ENCODE measurements around the gene RAPGEF3.

Gene RAPGEF3

GRCh38 chr12:47785887-47786661 lies 27.4 kb upstream of the RAPGEF3 start:
- no peak overlapping the region for H2AFZ ChIP-seq (ENCODE audit: insufficient read depth, low read length, poor library complexity)
- H3K4me2 ChIP-seq (ENCODE audit: low read length), result no peak overlapping the region
- no peak overlapping the region for H2BK120ac ChIP-seq (ENCODE audit: insufficient read depth, low read length, poor library complexity)
- H3K36me3 ChIP-seq (ENCODE audit: control insufficient read depth in 1 of 2, insufficient read depth in 2 of 2, low read length in 2 of 2), result peaks cover 88 to 94% of the 10 kb centered on the region in 2 experiments
- H3K79me2 ChIP-seq (ENCODE audit: control insufficient read depth, insufficient read depth, low read length, poor library complexity), result no peaks in the 10 kb centered on the region
- no peak for DNase-seq
- no peak overlapping the region for H3K14ac ChIP-seq (ENCODE audit: low read length)
- no peaks in the 10 kb centered on the region for H3K9me3 ChIP-seq (ENCODE audit: insufficient read depth, low read depth, low read length)
- H2BK5ac ChIP-seq (ENCODE audit: low read depth, low read length, poor library complexity), result no peak overlapping the region
- no peak overlapping the region for H4K8ac ChIP-seq (ENCODE audit: low read depth, low read length)
- H3K79me1 ChIP-seq (ENCODE audit: low read length), result no peaks in the 10 kb centered on the region
- H4K91ac ChIP-seq (ENCODE audit: low read depth, low read length), result no peak overlapping the region
- no peak overlapping the region for H3K23ac ChIP-seq (ENCODE audit: low read length)
- no peaks in the 10 kb centered on the region for H3K4me1 ChIP-seq (ENCODE audit: control insufficient read depth in 1 of 2, insufficient read depth in 2 of 2, low read length in 2 of 2)
- H3K27ac ChIP-seq (ENCODE audit: low read depth, low read length), result no peak overlapping the region
- no peak overlapping the region for H3K4me3 ChIP-seq (ENCODE audit: low read depth, low read length)
- no peak overlapping the region for H3K9ac ChIP-seq (ENCODE audit: low read length)
- H3K18ac ChIP-seq (ENCODE audit: low read length), result no peak overlapping the region
- no peaks in the 10 kb centered on the region for H3K27me3 ChIP-seq (ENCODE audit: insufficient read depth, low read length)
- H3K4ac ChIP-seq (ENCODE audit: low read depth, low read length), result no peak overlapping the region
- no CpG with 5 or more reads among the region's 11 CpGs for WGBS (ENCODE audit: extremely low coverage, insufficient coverage, insufficient read length)
- H4K12ac ChIP-seq (ENCODE audit: low read depth, low read length), result no peak overlapping the region
- H2BK12ac ChIP-seq (ENCODE audit: low read length), result no peak overlapping the region
- no peak overlapping the region for H2AK5ac ChIP-seq (ENCODE audit: low read length)

GRCh38 chr12:47785036-47785886 lies 26.6 kb upstream of the RAPGEF3 start:
- Histone ChIP-seq H3K23ac (ENCODE audit: low read length) (no peak overlapping the region), H2AK5ac (ENCODE audit: low read length) (no peak overlapping the region), H3K14ac (ENCODE audit: low read length) (no peak overlapping the region), H3K27me3 (ENCODE audit: insufficient read depth, low read length) (no peaks in the 10 kb centered on the region), H4K8ac (ENCODE audit: low read depth, low read length) (no peak overlapping the region), H2BK5ac (ENCODE audit: low read depth, low read length, poor library complexity) (no peak overlapping the region), H3K79me1 (ENCODE audit: low read length) (no peaks in the 10 kb centered on the region), H3K4me3 (ENCODE audit: low read depth, low read length) (no peak overlapping the region), H3K79me2 (ENCODE audit: control insufficient read depth, insufficient read depth, low read length, poor library complexity) (no peaks in the 10 kb centered on the region), H3K4me1 (ENCODE audit: control insufficient read depth in 1 of 2, insufficient read depth in 2 of 2, low read length in 2 of 2) (no peaks in the 10 kb centered on the region), H4K91ac (ENCODE audit: low read depth, low read length) (no peak overlapping the region), H2BK12ac (ENCODE audit: low read length) (no peak overlapping the region), H3K18ac (ENCODE audit: low read length) (no peak overlapping the region), H3K4ac (ENCODE audit: low read depth, low read length) (no peak overlapping the region), H3K9ac (ENCODE audit: low read length) (no peak overlapping the region), H4K12ac (ENCODE audit: low read depth, low read length) (no peak overlapping the region), H3K9me3 (ENCODE audit: insufficient read depth, low read depth, low read length) (no peaks in the 10 kb centered on the region), H2BK120ac (ENCODE audit: insufficient read depth, low read length, poor library complexity) (no peak overlapping the region), H3K4me2 (ENCODE audit: low read length) (no peak overlapping the region), H2AFZ (ENCODE audit: insufficient read depth, low read length, poor library complexity) (no peak overlapping the region), H3K27ac (ENCODE audit: low read depth, low read length) (no peak overlapping the region), H3K36me3 (ENCODE audit: control insufficient read depth in 1 of 2, insufficient read depth in 2 of 2, low read length in 2 of 2) (peaks cover 80 to 86% of the 10 kb centered on the region in 2 experiments)
- DNase-seq, result no peak
- WGBS (ENCODE audit: extremely low coverage, insufficient coverage, insufficient read length), result no CpG with 5 or more reads among the region's 15 CpGs

GRCh38 chr12:47783821-47784819 lies 25.4 kb upstream of the RAPGEF3 start:
- H3K9ac ChIP-seq (ENCODE audit: low read length), result no peak overlapping the region
- no peak overlapping the region for H3K4ac ChIP-seq (ENCODE audit: low read depth, low read length)
- H2BK120ac ChIP-seq (ENCODE audit: insufficient read depth, low read length, poor library complexity), result no peak overlapping the region
- no peaks in the 10 kb centered on the region for H3K4me1 ChIP-seq (ENCODE audit: control insufficient read depth in 1 of 2, insufficient read depth in 2 of 2, low read length in 2 of 2)
- no peaks in the 10 kb centered on the region for H3K79me1 ChIP-seq (ENCODE audit: low read length)
- no peak overlapping the region for H2AFZ ChIP-seq (ENCODE audit: insufficient read depth, low read length, poor library complexity)
- no peak overlapping the region for H3K4me2 ChIP-seq (ENCODE audit: low read length)
- no peak overlapping the region for H4K91ac ChIP-seq (ENCODE audit: low read depth, low read length)
- no peak overlapping the region for H3K27ac ChIP-seq (ENCODE audit: low read depth, low read length)
- no peak for DNase-seq
- H2BK5ac ChIP-seq (ENCODE audit: low read depth, low read length, poor library complexity), result no peak overlapping the region
- H3K27me3 ChIP-seq (ENCODE audit: insufficient read depth, low read length), result no peaks in the 10 kb centered on the region
- H3K79me2 ChIP-seq (ENCODE audit: control insufficient read depth, insufficient read depth, low read length, poor library complexity), result no peaks in the 10 kb centered on the region
- WGBS (ENCODE audit: extremely low coverage, insufficient coverage, insufficient read length), result no CpG with 5 or more reads among the region's 20 CpGs
- no peak overlapping the region for H2BK12ac ChIP-seq (ENCODE audit: low read length)
- H3K18ac ChIP-seq (ENCODE audit: low read length), result no peak overlapping the region
- no peak overlapping the region for H2AK5ac ChIP-seq (ENCODE audit: low read length)
- no peak overlapping the region for H3K14ac ChIP-seq (ENCODE audit: low read length)
- H4K12ac ChIP-seq (ENCODE audit: low read depth, low read length), result no peak overlapping the region
- no peak overlapping the region for H4K8ac ChIP-seq (ENCODE audit: low read depth, low read length)
- H3K9me3 ChIP-seq (ENCODE audit: insufficient read depth, low read depth, low read length), result no peaks in the 10 kb centered on the region
- no peak overlapping the region for H3K4me3 ChIP-seq (ENCODE audit: low read depth, low read length)
- H3K36me3 ChIP-seq (ENCODE audit: control insufficient read depth in 1 of 2, insufficient read depth in 2 of 2, low read length in 2 of 2), result peaks cover 69 to 75% of the 10 kb centered on the region in 2 experiments
- H3K23ac ChIP-seq (ENCODE audit: low read length), result no peak overlapping the region

All from trophoblast cell (in vitro differentiated cells and primary cell).